Measurements from ENCODE around the gene CELF6.

GRCh38 chr15:72361176-72361575 lies 41.2 kb upstream of the CELF6 start:
- no peak for TF ChIP-seq CTCF (IDR thresholded peaks at IDR 0.05; ENCODE audit: low read depth, low read length, poor library complexity, severe bottlenecking)
- TF ChIP-seq EZH2phosphoT487 (IDR thresholded peaks at IDR 0.05; ENCODE audit: borderline replicate concordance, low read length), result no peak
